Panc1 (cell line): ENCODE measurements around the gene ALPK3. TPM values are rescaled to one million over a fixed set of nuclear protein-coding genes. Genes with fewer than 3 reads are reported as not detected.
A peak's percentile ranks its signal among the peaks of the same experiment; 100 is the strongest.

Experiments
- ATAC-seq: fragments of 200-7000 bp; cut with Tn5 transposase; 2 replicates; pipeline ENCODE4 v1.9.1; 2020; ENCODE audit warnings: mild to moderate bottlenecking, moderate library complexity
- BruUV-seq: library from RNA; stranded (reverse); fragments of 400-500 nt; replicated peaks from 2 replicates; lab custom pipeline; 2021; lab: Mats Ljungman, UMichigan
- CTCF ChIA-PET: fragments of 300-600 bp; sonication (Branson Sonifier 250); formaldehyde crosslinking; loops from one replicate; lab custom pipeline; 2022; ENCODE audit warnings: antibody characterized with exemption; lab: Charles Lee
- POLR2A ChIA-PET: fragments of 300-600 bp; sonication (Branson Sonifier 250); formaldehyde crosslinking; loops from one replicate; lab custom pipeline; 2022; ENCODE audit warnings: antibody characterized with exemption; lab: Charles Lee
- DNase-seq: peaks from one replicate; pipeline ENCODE4 v3.0.0-alpha.2; 2010; ENCODE audit warnings: low read depth, low spot score
- H3K27ac ChIP-seq: 2 replicates; pipeline ENCODE4 v1.5.1; 2011; ENCODE audit warnings: mild to moderate bottlenecking, low read length, inconsistent platforms
- H3K27me3 ChIP-seq: fragments of 200-500 bp; sonication (Bioruptor generic); 2 replicates; pipeline ENCODE4 v1.6.0; 2014; ENCODE audit warnings: low read length, inconsistent platforms; ENCODE audit not compliant: control insufficient read depth, insufficient read depth
- H3K36me3 ChIP-seq: fragments of 200-500 bp; sonication (Bioruptor generic); 2 replicates; pipeline ENCODE4 v1.5.1; 2014; ENCODE audit warnings: inconsistent platforms, mild to moderate bottlenecking, low read length, moderate library complexity; ENCODE audit not compliant: control insufficient read depth, insufficient read depth
- H3K4me1 ChIP-seq: 2 replicates; pipeline ENCODE4 v1.5.1; 2011; ENCODE audit warnings: inconsistent platforms, mild to moderate bottlenecking, low read length, moderate library complexity; ENCODE audit not compliant: control insufficient read depth, insufficient read depth
- H3K4me3 ChIP-seq, 2 experiments: 2 replicates each; pipeline ENCODE4 v1.5.1; 2011 to 2012; ENCODE audit warnings: low read depth in 2 of 2, low read length in 2 of 2, mild to moderate bottlenecking in 2 of 2, inconsistent platforms in 1 of 2, moderate library complexity in 1 of 2
- H3K9me3 ChIP-seq: fragments of 200-500 bp; sonication (Bioruptor generic); 2 replicates; pipeline ENCODE4 v1.5.1; 2014; ENCODE audit warnings: low read depth, mild to moderate bottlenecking, inconsistent platforms, low read length, moderate library complexity; ENCODE audit not compliant: control insufficient read depth, insufficient read depth
- POLR2AphosphoS5 ChIP-seq: IDR thresholded peaks from 2 replicates; pipeline ENCODE4 v1.6.1; 2012; ENCODE audit warnings: mild to moderate bottlenecking, low read depth, low read length, moderate library complexity
- SIN3A ChIP-seq: IDR thresholded peaks from 2 replicates; pipeline ENCODE4 v1.6.1; 2012; ENCODE audit warnings: low read depth, mild to moderate bottlenecking, low read length, moderate library complexity, borderline replicate concordance; ENCODE audit not compliant: insufficient read depth
- TCF7L2 ChIP-seq: IDR thresholded peaks from 2 replicates; pipeline ENCODE4 v1.6.1; 2011; ENCODE audit warnings: mild to moderate bottlenecking, low read depth, low read length, inconsistent platforms
- in situ Hi-C: cut with HindIII; loops from 2 replicates; pipeline ENCODE4 v1.10.0; 2016; ENCODE audit warnings: low sequenced_read_pairs, low pct_unique_long_range_greater_than_20kb
- intact Hi-C: fragments of 100-400 bp; cut with micrococcal nuclease; formaldehyde crosslinking; loops from one replicate; pipeline ENCODE4 v1.10.0; 2022; ENCODE audit not compliant: unreplicated experiment
- total RNA-seq: library from RNA; stranded (reverse); gene quantifications from one replicate; pipeline ENCODE4 v1.2.1, GENCODE V29; 2021; ENCODE audit not compliant: unreplicated experiment
- TF ChIP-seq, protein P1 (sequence below): fragments of 450-650 bp; IDR thresholded peaks from 2 replicates; pipeline ENCODE4 v1.5.1; 2017; ENCODE audit warnings: mild to moderate bottlenecking
- TF ChIP-seq, protein P2 (sequence below), 2 experiments: IDR thresholded peaks; 2 replicates each; pipeline ENCODE4 v1.6.1; 2011 to 2012; ENCODE audit warnings: low read depth in 2 of 2, control low read depth in 1 of 2, low read length in 1 of 2, mild to moderate bottlenecking in 1 of 2, moderate library complexity in 1 of 2; ENCODE audit not compliant: insufficient read depth in 1 of 2

ALPK3 gene
- total RNA-seq, 1 experiment from 2014 or later: 1.0 TPM

DNA sequence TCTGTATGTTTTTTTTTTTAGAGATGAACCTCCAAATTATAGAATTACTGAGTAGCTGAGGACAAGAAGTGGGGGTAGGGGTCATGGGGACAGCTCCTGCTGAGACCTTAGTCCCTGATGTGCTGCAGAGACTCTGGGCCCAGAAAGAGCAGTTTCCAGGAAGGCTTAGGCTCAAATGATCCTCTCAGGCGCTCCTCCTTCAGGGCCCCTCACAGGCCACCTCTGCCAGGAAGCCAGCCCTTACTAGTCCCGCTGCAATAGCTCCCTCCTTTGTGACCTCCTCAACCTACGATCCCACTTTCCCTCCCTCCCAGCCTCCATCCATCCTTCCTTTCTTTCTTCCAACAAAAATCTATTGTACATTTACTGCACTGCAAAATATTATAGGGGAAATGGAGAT lies 91.9 kb downstream of the ALPK3 start:
- ATAC-seq: no peak
- no peak overlapping the region for H3K27ac ChIP-seq

DNA sequence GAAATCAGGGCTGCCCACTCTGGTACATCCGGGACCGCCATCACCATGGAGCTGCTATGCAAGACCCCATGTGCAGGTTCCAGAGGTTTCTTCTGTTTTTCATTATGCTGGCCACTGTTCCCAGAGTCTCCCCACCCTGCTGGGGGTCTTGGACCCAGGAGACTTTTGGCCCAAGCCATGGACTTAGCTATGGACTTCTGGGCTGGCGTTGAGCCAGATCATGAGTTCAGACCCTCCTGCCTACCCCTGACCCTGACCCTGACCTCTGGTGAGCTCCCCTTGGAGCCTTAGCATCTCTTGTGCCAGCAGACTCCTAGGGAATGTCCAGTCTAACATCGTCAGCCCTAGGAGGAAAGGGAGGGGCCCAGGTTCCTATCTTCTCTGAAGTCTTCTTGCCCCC lies 92.6 kb downstream of the ALPK3 start:
- ATAC-seq: no peak
- POLR2A ChIA-PET: no interaction called here
- Histone ChIP-seq H3K4me3 (no peak overlapping the region), H3K9me3 (no peaks in the 10 kb centered on the region), H3K36me3 (no peaks in the 10 kb centered on the region), H3K4me1 (peaks cover 27% of the 10 kb centered on the region), H3K27ac (0 out of 2 replicates have a peak overlapping the region, but pooled peaks have one; percentile 15), H3K27me3 (no peaks in the 10 kb centered on the region)
- CTCF ChIA-PET: no interaction called here
- no peak for DNase-seq
- BruUV-seq: no TSS peak
- in situ Hi-C loops: no loop called here
- intact Hi-C loops: no loop called here
- TF ChIP-seq, protein P1, sequence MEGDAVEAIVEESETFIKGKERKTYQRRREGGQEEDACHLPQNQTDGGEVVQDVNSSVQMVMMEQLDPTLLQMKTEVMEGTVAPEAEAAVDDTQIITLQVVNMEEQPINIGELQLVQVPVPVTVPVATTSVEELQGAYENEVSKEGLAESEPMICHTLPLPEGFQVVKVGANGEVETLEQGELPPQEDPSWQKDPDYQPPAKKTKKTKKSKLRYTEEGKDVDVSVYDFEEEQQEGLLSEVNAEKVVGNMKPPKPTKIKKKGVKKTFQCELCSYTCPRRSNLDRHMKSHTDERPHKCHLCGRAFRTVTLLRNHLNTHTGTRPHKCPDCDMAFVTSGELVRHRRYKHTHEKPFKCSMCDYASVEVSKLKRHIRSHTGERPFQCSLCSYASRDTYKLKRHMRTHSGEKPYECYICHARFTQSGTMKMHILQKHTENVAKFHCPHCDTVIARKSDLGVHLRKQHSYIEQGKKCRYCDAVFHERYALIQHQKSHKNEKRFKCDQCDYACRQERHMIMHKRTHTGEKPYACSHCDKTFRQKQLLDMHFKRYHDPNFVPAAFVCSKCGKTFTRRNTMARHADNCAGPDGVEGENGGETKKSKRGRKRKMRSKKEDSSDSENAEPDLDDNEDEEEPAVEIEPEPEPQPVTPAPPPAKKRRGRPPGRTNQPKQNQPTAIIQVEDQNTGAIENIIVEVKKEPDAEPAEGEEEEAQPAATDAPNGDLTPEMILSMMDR: no peak
- TF ChIP-seq SIN3A: no peak
- TF ChIP-seq TCF7L2: no peak
- TF ChIP-seq POLR2AphosphoS5: no peak
- TF ChIP-seq, protein P2, sequence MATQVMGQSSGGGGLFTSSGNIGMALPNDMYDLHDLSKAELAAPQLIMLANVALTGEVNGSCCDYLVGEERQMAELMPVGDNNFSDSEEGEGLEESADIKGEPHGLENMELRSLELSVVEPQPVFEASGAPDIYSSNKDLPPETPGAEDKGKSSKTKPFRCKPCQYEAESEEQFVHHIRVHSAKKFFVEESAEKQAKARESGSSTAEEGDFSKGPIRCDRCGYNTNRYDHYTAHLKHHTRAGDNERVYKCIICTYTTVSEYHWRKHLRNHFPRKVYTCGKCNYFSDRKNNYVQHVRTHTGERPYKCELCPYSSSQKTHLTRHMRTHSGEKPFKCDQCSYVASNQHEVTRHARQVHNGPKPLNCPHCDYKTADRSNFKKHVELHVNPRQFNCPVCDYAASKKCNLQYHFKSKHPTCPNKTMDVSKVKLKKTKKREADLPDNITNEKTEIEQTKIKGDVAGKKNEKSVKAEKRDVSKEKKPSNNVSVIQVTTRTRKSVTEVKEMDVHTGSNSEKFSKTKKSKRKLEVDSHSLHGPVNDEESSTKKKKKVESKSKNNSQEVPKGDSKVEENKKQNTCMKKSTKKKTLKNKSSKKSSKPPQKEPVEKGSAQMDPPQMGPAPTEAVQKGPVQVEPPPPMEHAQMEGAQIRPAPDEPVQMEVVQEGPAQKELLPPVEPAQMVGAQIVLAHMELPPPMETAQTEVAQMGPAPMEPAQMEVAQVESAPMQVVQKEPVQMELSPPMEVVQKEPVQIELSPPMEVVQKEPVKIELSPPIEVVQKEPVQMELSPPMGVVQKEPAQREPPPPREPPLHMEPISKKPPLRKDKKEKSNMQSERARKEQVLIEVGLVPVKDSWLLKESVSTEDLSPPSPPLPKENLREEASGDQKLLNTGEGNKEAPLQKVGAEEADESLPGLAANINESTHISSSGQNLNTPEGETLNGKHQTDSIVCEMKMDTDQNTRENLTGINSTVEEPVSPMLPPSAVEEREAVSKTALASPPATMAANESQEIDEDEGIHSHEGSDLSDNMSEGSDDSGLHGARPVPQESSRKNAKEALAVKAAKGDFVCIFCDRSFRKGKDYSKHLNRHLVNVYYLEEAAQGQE (IDR thresholded peaks at IDR 0.05; ENCODE audit: insufficient read depth in 1 of 2, low read depth in 2 of 2, low read length in 1 of 2): no peak

More for the DNA sequence above, 91.9 kb downstream of the ALPK3 start:
- in situ Hi-C loops: no loop called here
- TF ChIP-seq, protein P1: no peak
- Histone ChIP-seq H3K4me3 (no peak overlapping the region), H3K27me3 (no peaks in the 10 kb centered on the region), H3K36me3 (no peaks in the 10 kb centered on the region), H3K4me1 (peaks cover 23% of the 10 kb centered on the region), H3K9me3 (no peaks in the 10 kb centered on the region)
- POLR2A ChIA-PET: no interaction called here
- CTCF ChIA-PET: no interaction called here
- DNase-seq: no peak
- intact Hi-C loops: no loop called here
- no TSS peak for BruUV-seq
